OCI-LY3 (cell line): Measurements from ENCODE around the gene TMEM266.

Source experiments
- H2AFZ ChIP-seq: fragments of 200-600, 300-600 bp; shearing (Covaris generic); 2 replicates; pipeline ENCODE4 v1.6.0; 2014; ENCODE audit warnings: antibody characterized with exemption, low read depth, low read length
- H3K27ac ChIP-seq: fragments of 200-600, 300-600 bp; sonication (generic); 2 replicates; pipeline ENCODE4 v1.5.1; 2014; ENCODE audit warnings: mild to moderate bottlenecking, low read length, moderate library complexity, mixed read lengths
- H3K27me3 ChIP-seq: fragments of 200-600, 300-600 bp; sonication (generic); 2 replicates; pipeline ENCODE4 v1.6.1; 2014; ENCODE audit warnings: low read depth, low read length, mixed read lengths
- H3K36me3 ChIP-seq: fragments of 200-600, 300-600 bp; sonication (generic); replicated peaks from 2 replicates; pipeline ENCODE3; 2014; ENCODE audit warnings: low read depth, low read length, mixed read lengths
- H3K4me1 ChIP-seq: fragments of 300-600, 200-600 bp; sonication (generic); 2 replicates; pipeline ENCODE4 v1.6.1; 2014; ENCODE audit warnings: low read length, mixed read lengths
- H3K4me2 ChIP-seq: fragments of 200-600, 300-600 bp; sonication (generic); 2 replicates; pipeline ENCODE4 v1.6.1; 2014; ENCODE audit warnings: low read length, mixed read lengths
- H3K4me3 ChIP-seq: fragments of 300-600, 200-600 bp; sonication (generic); 2 replicates; pipeline ENCODE4 v1.5.1; 2014; ENCODE audit warnings: antibody characterized with exemption, mild to moderate bottlenecking, low read length, moderate library complexity
- H3K79me2 ChIP-seq: fragments of 300-600, 200-600 bp; shearing (Covaris generic); 2 replicates; pipeline ENCODE4 v1.6.1; 2014; ENCODE audit warnings: mild to moderate bottlenecking, low read length, mixed read lengths
- H3K9ac ChIP-seq: fragments of 300-600, 200-600 bp; shearing (Covaris generic); 2 replicates; pipeline ENCODE4 v1.6.0; 2014; ENCODE audit warnings: mild to moderate bottlenecking, low read length, moderate library complexity
- H3K9me3 ChIP-seq: fragments of 200-600, 300-600 bp; shearing (Covaris generic); 2 replicates; pipeline ENCODE4 v1.6.1; 2014; ENCODE audit warnings: low read length, mixed read lengths; ENCODE audit not compliant: insufficient read depth
- H4K20me1 ChIP-seq: fragments of 200-600, 300-600 bp; sonication (generic); 2 replicates; pipeline ENCODE4 v1.6.1; 2016; ENCODE audit warnings: low read length, mixed read lengths; ENCODE audit not compliant: insufficient read depth
- EZH2phosphoT487 ChIP-seq: fragments of 200-600 bp; shearing (Covaris generic); IDR thresholded peaks from 2 replicates; pipeline ENCODE4 v1.6.1; 2018; ENCODE audit warnings: antibody characterized with exemption, mixed run types, low read depth
- TF ChIP-seq, protein P1 (sequence below): fragments of 200-600, 300-600 bp; sonication (generic); IDR thresholded peaks from 2 replicates; pipeline ENCODE4 v1.5.1; 2014; ENCODE audit warnings: antibody characterized with exemption, low read length, low read depth

The TMEM266 gene

DNA sequence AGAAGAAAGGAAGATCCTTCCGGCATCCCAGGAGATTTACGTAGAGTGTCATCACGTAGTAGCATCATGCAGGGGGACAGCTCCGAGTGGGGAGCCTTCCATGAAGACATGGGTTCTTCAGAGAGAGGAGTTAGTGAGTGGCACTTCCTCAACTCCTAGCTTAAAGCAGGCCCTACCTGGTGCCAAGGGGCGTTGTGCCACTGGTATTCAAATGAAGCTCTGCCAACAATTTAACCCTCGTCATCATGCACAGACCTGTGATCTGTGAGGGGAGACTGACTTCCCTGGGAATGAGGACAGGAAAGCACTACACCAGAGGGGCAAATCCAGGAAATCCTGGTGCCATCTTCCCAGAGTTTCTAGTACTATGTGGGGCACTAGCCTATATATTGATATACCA, 59.0 kb downstream of the TMEM266 start:
- H3K27ac ChIP-seq = no peak overlapping the region
- peaks cover 32% of the 10 kb centered on the region for H3K4me1 ChIP-seq
- H3K27me3 ChIP-seq = no peaks in the 10 kb centered on the region
- H3K4me2 ChIP-seq = no peak overlapping the region
- H4K20me1 ChIP-seq = no peaks in the 10 kb centered on the region
- H3K9me3 ChIP-seq = no peaks in the 10 kb centered on the region
- no peak overlapping the region for H3K4me3 ChIP-seq
- no peak for TF ChIP-seq EZH2phosphoT487
- TF ChIP-seq, protein P1, sequence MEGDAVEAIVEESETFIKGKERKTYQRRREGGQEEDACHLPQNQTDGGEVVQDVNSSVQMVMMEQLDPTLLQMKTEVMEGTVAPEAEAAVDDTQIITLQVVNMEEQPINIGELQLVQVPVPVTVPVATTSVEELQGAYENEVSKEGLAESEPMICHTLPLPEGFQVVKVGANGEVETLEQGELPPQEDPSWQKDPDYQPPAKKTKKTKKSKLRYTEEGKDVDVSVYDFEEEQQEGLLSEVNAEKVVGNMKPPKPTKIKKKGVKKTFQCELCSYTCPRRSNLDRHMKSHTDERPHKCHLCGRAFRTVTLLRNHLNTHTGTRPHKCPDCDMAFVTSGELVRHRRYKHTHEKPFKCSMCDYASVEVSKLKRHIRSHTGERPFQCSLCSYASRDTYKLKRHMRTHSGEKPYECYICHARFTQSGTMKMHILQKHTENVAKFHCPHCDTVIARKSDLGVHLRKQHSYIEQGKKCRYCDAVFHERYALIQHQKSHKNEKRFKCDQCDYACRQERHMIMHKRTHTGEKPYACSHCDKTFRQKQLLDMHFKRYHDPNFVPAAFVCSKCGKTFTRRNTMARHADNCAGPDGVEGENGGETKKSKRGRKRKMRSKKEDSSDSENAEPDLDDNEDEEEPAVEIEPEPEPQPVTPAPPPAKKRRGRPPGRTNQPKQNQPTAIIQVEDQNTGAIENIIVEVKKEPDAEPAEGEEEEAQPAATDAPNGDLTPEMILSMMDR = no peak
- no peaks in the 10 kb centered on the region for H3K36me3 ChIP-seq
- H2AFZ ChIP-seq = no peak overlapping the region
- H3K9ac ChIP-seq = no peak overlapping the region
- no peaks in the 10 kb centered on the region for H3K79me2 ChIP-seq

DNA sequence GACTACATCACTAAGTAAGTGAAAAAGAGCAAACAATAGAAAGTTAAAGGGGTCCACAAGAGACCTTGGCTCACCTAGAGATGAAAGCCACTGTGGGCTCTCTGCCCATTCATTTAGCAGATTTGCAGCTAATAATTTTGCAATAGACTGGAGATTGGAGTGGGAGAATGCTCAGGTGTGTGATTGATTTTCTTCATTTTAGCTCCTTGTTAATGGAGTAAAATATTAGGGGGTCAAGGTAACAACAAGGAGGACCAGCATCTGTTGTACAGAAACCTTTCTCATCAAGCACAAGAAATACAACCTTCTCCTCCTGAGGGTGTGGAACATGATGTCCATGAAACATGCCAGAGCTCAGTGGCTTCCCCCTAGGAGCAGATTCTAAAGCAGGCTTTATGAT, 63.2 kb downstream of the TMEM266 start:
- Histone ChIP-seq H3K4me2 (no peak overlapping the region), H3K9ac (no peak overlapping the region), H3K79me2 (no peaks in the 10 kb centered on the region), H3K4me1 (peaks cover 31% of the 10 kb centered on the region), H3K4me3 (no peak overlapping the region), H3K9me3 (no peaks in the 10 kb centered on the region), H2AFZ (no peak overlapping the region), H3K27ac (no peak overlapping the region), H3K27me3 (no peaks in the 10 kb centered on the region), H4K20me1 (no peaks in the 10 kb centered on the region), H3K36me3 (no peaks in the 10 kb centered on the region)
- TF ChIP-seq, protein P1 = no peak
- TF ChIP-seq EZH2phosphoT487 = no peak

DNA sequence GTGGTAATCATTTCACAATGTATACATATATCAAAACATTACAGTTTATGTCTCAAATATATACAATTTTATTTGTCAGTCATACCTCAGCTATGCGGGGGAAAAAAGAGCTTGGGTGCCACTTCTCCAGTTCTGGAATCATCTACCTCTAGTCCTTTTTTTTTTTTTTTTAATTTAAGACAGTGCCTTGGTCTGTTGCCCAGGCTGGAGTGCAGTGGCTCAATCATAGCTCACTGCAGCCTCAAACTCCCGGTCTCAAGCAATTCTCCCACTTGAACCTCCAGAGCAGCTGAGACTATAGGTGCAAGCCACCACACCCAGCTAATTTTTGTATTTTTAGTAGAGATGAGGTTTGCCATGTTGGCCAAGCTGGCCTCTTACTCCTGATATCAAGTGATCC, 67.4 kb downstream of the TMEM266 start:
- Histone ChIP-seq H3K9me3 (no peaks in the 10 kb centered on the region), H3K4me2 (peak overlapping the region; percentile 56; the same call in 1 of the 2 replicates), H3K9ac (no peak overlapping the region), H3K79me2 (no peaks in the 10 kb centered on the region), H3K36me3 (no peaks in the 10 kb centered on the region), H2AFZ (no peak overlapping the region), H3K4me1 (peaks cover 27% of the 10 kb centered on the region), H4K20me1 (no peaks in the 10 kb centered on the region), H3K27me3 (0 out of 2 replicates have a peak, but pooled peaks cover 3% of the 10 kb centered on the region), H3K27ac (no peak overlapping the region), H3K4me3 (no peak overlapping the region)
- TF ChIP-seq EZH2phosphoT487 = no peak
- TF ChIP-seq, protein P1 = no peak

DNA sequence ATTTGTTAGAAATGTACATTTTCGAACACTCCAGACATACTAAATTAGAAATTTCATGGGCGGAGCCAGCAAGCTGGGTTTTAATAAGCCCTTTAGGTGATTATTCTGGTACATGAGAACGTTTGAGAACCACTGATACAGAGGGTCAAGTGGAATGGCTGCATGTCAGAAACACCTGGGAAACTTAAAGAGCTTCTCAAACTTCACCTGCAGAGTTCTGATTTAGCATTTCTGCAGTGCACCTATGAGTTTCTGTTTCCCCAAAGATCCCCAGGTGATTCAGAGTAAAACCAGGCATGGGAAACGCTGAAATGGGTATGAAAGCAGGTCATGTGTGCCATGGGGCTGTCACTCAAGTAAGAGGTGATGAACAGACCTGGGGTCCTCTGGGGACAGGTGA, 68.1 kb downstream of the TMEM266 start:
- H3K9me3 ChIP-seq = no peaks in the 10 kb centered on the region
- no peak overlapping the region for H2AFZ ChIP-seq
- H3K9ac ChIP-seq = no peak overlapping the region
- H4K20me1 ChIP-seq = no peaks in the 10 kb centered on the region
- no peak overlapping the region for H3K27ac ChIP-seq
- H3K27me3 ChIP-seq = 0 out of 2 replicates have a peak, but pooled peaks cover 3% of the 10 kb centered on the region
- H3K79me2 ChIP-seq = no peaks in the 10 kb centered on the region
- no peaks in the 10 kb centered on the region for H3K36me3 ChIP-seq
- peak overlapping the region; percentile 56 for H3K4me2 ChIP-seq
- TF ChIP-seq, protein P1 = no peak
- TF ChIP-seq EZH2phosphoT487 = no peak
- peaks cover 26% of the 10 kb centered on the region for H3K4me1 ChIP-seq
- H3K4me3 ChIP-seq = peak overlapping the region; percentile 1; the same call in 1 of the 2 replicates
